Brain microvascular endothelial cell (primary cell): ENCODE measurements around the gene APLN.
A peak's percentile ranks its signal among the peaks of the same experiment; 100 is the strongest.

Experiments used
- DNase-seq: peaks from one replicate; pipeline ENCODE4 v3.0.0-alpha.2; 2020
- H3K27ac ChIP-seq: fragments of 250-450 bp; sonication (Bioruptor Pico); 2 replicates; pipeline ENCODE4 v1.5.1; 2020; ENCODE audit warnings: mild to moderate bottlenecking, moderate library complexity
- H3K27me3 ChIP-seq: fragments of 250-450 bp; sonication (Bioruptor Pico); replicated peaks from 2 replicates; pipeline ENCODE4 v1.5.1; 2020; ENCODE audit warnings: mild to moderate bottlenecking
- H3K36me3 ChIP-seq: fragments of 250-450 bp; sonication (Bioruptor Pico); replicated peaks from 2 replicates; pipeline ENCODE4 v1.5.1; 2020; ENCODE audit warnings: mild to moderate bottlenecking
- H3K4me3 ChIP-seq: 2 replicates; pipeline ENCODE4 v1.5.1; 2011; ENCODE audit warnings: low read depth, mild to moderate bottlenecking, control low read depth, low read length, moderate library complexity
- CTCF ChIP-seq: IDR thresholded peaks from 2 replicates; pipeline ENCODE4 v1.5.1; 2011; ENCODE audit warnings: low read depth, mild to moderate bottlenecking, moderate library complexity, low read length, control low read depth, inconsistent platforms; ENCODE audit errors: missing control alignments
- in situ Hi-C: cut with HindIII; loops from 2 replicates; pipeline ENCODE4 v1.10.0; 2017; ENCODE audit warnings: low sequenced_read_pairs, low pct_ligation_motif_present

APLN gene

DNA sequence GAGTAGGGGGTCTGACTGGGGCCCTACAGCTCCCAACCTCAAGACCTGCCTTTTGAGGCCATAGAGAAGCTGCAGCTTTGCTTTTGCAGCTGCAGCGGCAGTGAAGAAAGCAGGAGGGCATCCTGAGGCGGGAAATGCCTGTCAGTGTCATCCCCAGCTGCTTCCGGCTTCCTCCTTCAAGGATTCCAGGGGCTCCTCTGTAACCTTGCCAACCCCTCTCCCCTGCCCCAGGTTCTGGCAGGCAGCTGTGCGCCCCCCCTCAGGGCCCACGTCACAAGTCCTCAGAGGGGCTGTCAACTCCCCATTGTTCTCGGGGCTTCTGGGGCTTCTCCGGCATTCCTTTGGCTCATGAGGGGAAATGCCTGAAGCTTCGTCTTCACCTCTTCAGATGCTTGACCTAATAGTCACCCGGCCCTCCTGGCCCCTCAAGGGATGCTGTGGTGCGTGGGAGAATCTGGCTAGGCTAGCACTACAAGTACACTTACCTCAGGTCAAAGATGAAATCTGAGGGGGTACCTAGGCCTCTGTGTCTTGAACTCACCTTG lies 31.9 kb downstream of the APLN start:
- DNase-seq = peak; percentile 64
- H3K27ac ChIP-seq = peak overlapping the region; percentile 65
- in situ Hi-C loops = no loop called here

GRCh38 chrX:129618997-129619396 lies 35.8 kb downstream of the APLN start:
- H3K27ac ChIP-seq = no peak overlapping the region
- H3K27me3 ChIP-seq = no peaks in the 10 kb centered on the region
- TF ChIP-seq CTCF = no peak
- DNase-seq = no peak
- in situ Hi-C loops = no loop called here
- no peaks in the 10 kb centered on the region for H3K36me3 ChIP-seq
- H3K4me3 ChIP-seq = no peak overlapping the region

More for the DNA sequence above, 31.9 kb downstream of the APLN start:
- no peak for TF ChIP-seq CTCF
- Histone ChIP-seq H3K36me3 (no peaks in the 10 kb centered on the region), H3K27me3 (no peaks in the 10 kb centered on the region), H3K4me3 (no peak overlapping the region)

GRCh38 chrX:129617420-129617819 lies 37.3 kb downstream of the APLN start:
- DNase-seq = no peak
- H3K27ac ChIP-seq = no peak overlapping the region
- no peak for TF ChIP-seq CTCF
- in situ Hi-C loops = no loop called here
- H3K4me3 ChIP-seq = no peak overlapping the region
- no peaks in the 10 kb centered on the region for H3K36me3 ChIP-seq
- no peaks in the 10 kb centered on the region for H3K27me3 ChIP-seq

DNA sequence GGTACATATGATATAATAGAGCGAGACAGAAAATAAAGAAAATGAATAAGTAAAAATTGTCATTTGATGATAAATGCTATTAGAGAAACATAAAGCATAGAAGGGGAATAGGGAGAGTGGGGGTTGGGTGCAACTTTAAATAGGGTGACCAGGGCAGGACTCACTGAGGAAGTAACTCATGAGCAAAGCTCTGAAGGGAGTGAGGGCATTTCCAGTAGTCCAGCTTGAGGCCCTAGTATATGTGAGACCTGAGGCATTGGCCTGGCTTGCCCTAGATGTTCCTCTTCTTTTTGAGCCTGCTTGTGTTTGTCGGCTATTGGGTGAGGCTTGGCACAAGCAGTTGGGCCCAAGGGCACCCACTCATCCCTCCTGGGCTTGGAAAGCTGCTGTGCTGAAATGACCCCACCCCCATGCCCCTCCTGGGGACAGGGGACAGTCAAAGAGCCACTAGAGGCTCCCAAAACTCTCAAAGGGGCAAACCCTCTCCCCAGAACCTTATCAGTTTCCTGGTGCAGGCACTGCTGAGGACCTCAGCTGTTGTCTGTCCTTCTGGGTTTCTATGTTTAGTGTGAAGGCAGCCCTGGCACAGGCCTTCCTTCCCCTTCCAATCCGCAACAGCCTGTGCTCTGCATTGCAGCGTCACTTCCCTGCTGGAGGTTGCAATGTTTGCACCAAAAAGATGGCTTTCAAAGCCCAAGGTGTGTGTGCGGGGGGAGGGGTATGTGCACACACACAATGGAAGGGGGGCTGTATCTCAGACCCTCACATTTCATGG lies 40.1 kb downstream of the APLN start:
- Histone ChIP-seq H3K27ac (no peak overlapping the region), H3K36me3 (no peaks in the 10 kb centered on the region), H3K4me3 (no peak overlapping the region), H3K27me3 (no peaks in the 10 kb centered on the region)
- in situ Hi-C loops = no loop called here
- TF ChIP-seq CTCF = no peak
- DNase-seq = no peak

- TF ChIP-seq CTCF = no peak
- Histone ChIP-seq H3K4me3 (no peak overlapping the region), H3K27me3 (no peaks in the 10 kb centered on the region), H3K27ac (no peak overlapping the region), H3K36me3 (no peaks in the 10 kb centered on the region)
- in situ Hi-C loops = no loop called here
- no peak for DNase-seq
These were observed 41.2 kb downstream of the APLN start for GRCh38 chrX:129613596-129613995.
